ENCODE data around the gene KRTAP10-1. TPM values are rescaled to one million over a fixed set of nuclear protein-coding genes. Genes with fewer than 3 reads are reported as not detected.
A peak's percentile ranks its signal among the peaks of the same experiment; 100 is the strongest.

KRTAP10-1 gene
- polyA plus RNA-seq, 1 donor (not counting 4 experiments of a cell fraction or from before 2014, with no cell fraction given) = not detected

DNA sequence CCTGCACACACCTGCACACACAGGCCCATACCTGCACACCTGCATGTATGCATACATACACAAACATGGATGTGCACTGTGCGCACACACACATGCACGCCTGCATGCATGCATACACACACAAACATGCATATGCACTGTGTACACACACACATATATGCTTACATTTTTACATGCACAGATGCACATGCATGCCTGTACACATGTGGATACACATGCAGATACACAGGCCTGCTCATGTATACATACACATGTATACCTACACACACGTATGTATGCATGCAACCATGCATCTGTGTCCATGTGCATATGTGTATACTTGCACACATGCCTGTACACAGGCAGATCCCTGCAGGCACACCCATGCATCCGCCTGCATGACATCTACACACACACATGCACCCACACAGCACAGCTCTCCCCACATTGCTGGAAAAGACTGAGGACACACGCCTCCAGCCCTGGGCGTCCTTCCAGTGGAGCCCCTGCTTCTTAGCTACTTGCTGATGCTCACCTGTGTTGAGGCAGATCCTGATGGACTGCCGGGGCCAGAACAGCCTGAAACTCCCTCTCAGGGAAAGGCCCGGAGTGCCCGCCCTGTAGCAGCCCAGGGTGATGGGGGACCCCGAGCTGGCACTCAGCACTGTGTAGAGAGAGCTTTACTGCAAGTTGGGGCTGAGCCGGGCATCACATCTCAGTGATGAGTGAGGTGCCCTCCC, 28.6 kb downstream of the KRTAP10-1 start:
- DNase-seq (ENCODE audit: low read depth, low spot score) (no peak), FAIRE-seq (no peak)
- H3K9me1 ChIP-seq (ENCODE audit: control insufficient read depth, extremely low read depth, insufficient read depth, low read length) = no peaks in the 10 kb centered on the region
- H3K4me2 ChIP-seq (ENCODE audit: control insufficient read depth, extremely low read depth, insufficient read depth, low read depth, low read length) = no peak overlapping the region
- no peak overlapping the region for H3K27ac ChIP-seq (ENCODE audit: control insufficient read depth, insufficient read depth, low read length)
- H3K27me3 ChIP-seq (ENCODE audit: control insufficient read depth, extremely low read depth, insufficient read depth, low read length) = peaks cover 11% of the 10 kb centered on the region
- H3K4me1 ChIP-seq (ENCODE audit: control insufficient read depth, extremely low read depth, insufficient read depth, low read length) = no peaks in the 10 kb centered on the region
- H4K20me1 ChIP-seq (ENCODE audit: control insufficient read depth, extremely low read depth, insufficient read depth, low read length) = no peaks in the 10 kb centered on the region
- no peak overlapping the region for H2AFZ ChIP-seq (ENCODE audit: control insufficient read depth, low read length)
- H3K4me3 ChIP-seq (ENCODE audit: control insufficient read depth in 2 of 3, extremely low read depth in 1 of 3, insufficient read depth in 2 of 3, low read depth in 1 of 3, low read length in 3 of 3) = no peak overlapping the region
- dilution Hi-C loops (cut with MboI; ENCODE audit: extremely low pct_ligation_motif_present, low sequenced_read_pairs) = no loop called here
- no peaks in the 10 kb centered on the region for H3K79me2 ChIP-seq (ENCODE audit: control insufficient read depth, insufficient read depth, low read length)
- no peaks in the 10 kb centered on the region for H3K36me3 ChIP-seq (ENCODE audit: control insufficient read depth in 2 of 2, extremely low read depth in 1 of 2, insufficient read depth in 2 of 2, low read length in 2 of 2)
- H3K9ac ChIP-seq (ENCODE audit: control insufficient read depth, extremely low read depth, insufficient read depth, low read length) = no peak overlapping the region
- TF ChIP-seq EZH2 (IDR thresholded peaks at IDR 0.05; ENCODE audit: low read length) (no peak), CTCF (optimal IDR thresholded peaks at IDR 0.05 in 1 of 3, IDR thresholded peaks at IDR 0.05 in 1 of 3, conservative IDR thresholded peaks at IDR 0.05 in 1 of 3; ENCODE audit: extremely low read depth in 1 of 3, insufficient read depth in 2 of 3, low read length in 3 of 3) (no peak)
- H3K9me3 ChIP-seq (ENCODE audit: control insufficient read depth, low read depth, low read length) = no peaks in the 10 kb centered on the region

GRCh38 chr21:44510508-44511218, 29.3 kb downstream of the KRTAP10-1 start:
- no peaks in the 10 kb centered on the region for H4K20me1 ChIP-seq (ENCODE audit: control insufficient read depth, extremely low read depth, insufficient read depth, low read length)
- H2AFZ ChIP-seq (ENCODE audit: control insufficient read depth, low read length) = peak overlapping the region; percentile 52
- no peak for TF ChIP-seq EZH2 (IDR thresholded peaks at IDR 0.05; ENCODE audit: low read length)
- peak; percentile 72 to 96 (median 96) for TF ChIP-seq CTCF (optimal IDR thresholded peaks at IDR 0.05 in 1 of 3, IDR thresholded peaks at IDR 0.05 in 1 of 3, conservative IDR thresholded peaks at IDR 0.05 in 1 of 3; ENCODE audit: extremely low read depth in 1 of 3, insufficient read depth in 2 of 3, low read length in 3 of 3)
- H3K9ac ChIP-seq (ENCODE audit: control insufficient read depth, extremely low read depth, insufficient read depth, low read length) = no peak overlapping the region
- no peaks in the 10 kb centered on the region for H3K9me3 ChIP-seq (ENCODE audit: control insufficient read depth, low read depth, low read length)
- no peaks in the 10 kb centered on the region for H3K36me3 ChIP-seq (ENCODE audit: control insufficient read depth in 2 of 2, extremely low read depth in 1 of 2, insufficient read depth in 2 of 2, low read length in 2 of 2)
- no peak for FAIRE-seq
- dilution Hi-C loops (cut with MboI; ENCODE audit: extremely low pct_ligation_motif_present, low sequenced_read_pairs) = no loop called here
- H3K4me1 ChIP-seq (ENCODE audit: control insufficient read depth, extremely low read depth, insufficient read depth, low read length) = no peaks in the 10 kb centered on the region
- peaks cover 11% of the 10 kb centered on the region for H3K27me3 ChIP-seq (ENCODE audit: control insufficient read depth, extremely low read depth, insufficient read depth, low read length)
- no peaks in the 10 kb centered on the region for H3K79me2 ChIP-seq (ENCODE audit: control insufficient read depth, insufficient read depth, low read length)
- no peak overlapping the region for H3K27ac ChIP-seq (ENCODE audit: control insufficient read depth, insufficient read depth, low read length)
- peak overlapping the region; percentile 1 to 54 (median 50) for H3K4me3 ChIP-seq (ENCODE audit: control insufficient read depth in 2 of 3, extremely low read depth in 1 of 3, insufficient read depth in 2 of 3, low read depth in 1 of 3, low read length in 3 of 3)
- DNase-seq (ENCODE audit: low read depth, low spot score) = no peak
- peak overlapping the region; percentile 72 for H3K4me2 ChIP-seq (ENCODE audit: control insufficient read depth, extremely low read depth, insufficient read depth, low read depth, low read length)
- no peaks in the 10 kb centered on the region for H3K9me1 ChIP-seq (ENCODE audit: control insufficient read depth, extremely low read depth, insufficient read depth, low read length)
